Stomach smooth muscle (tissue), 2 donors: ENCODE results near the gene TMEM80.

Experiments used
- H3K27ac ChIP-seq: one replicate; pipeline ENCODE4 v1.7.0; 2013; ENCODE audit warnings: mild to moderate bottlenecking, low read length, inconsistent platforms
- H3K27me3 ChIP-seq, 2 donors: one replicate each; pipeline ENCODE4 v1.7.0; 2013; ENCODE audit warnings: low read length in 2 of 2; ENCODE audit not compliant: insufficient read depth in 2 of 2, control insufficient read depth in 1 of 2
- H3K36me3 ChIP-seq, 2 donors: one replicate each; pipeline ENCODE4 v1.7.0; 2013; ENCODE audit warnings: low read length in 2 of 2; ENCODE audit not compliant: control insufficient read depth in 2 of 2, insufficient read depth in 2 of 2
- H3K4me1 ChIP-seq: one replicate; pipeline ENCODE4 v1.7.0; 2013; ENCODE audit warnings: low read length; ENCODE audit not compliant: control insufficient read depth, insufficient read depth
- H3K4me3 ChIP-seq, 2 donors: one replicate each; pipeline ENCODE4 v1.7.0; 2013; ENCODE audit warnings: low read length in 2 of 2
- H3K9ac ChIP-seq, 2 donors: one replicate each; pipeline ENCODE4 v1.7.0; 2013; ENCODE audit warnings: low read length in 2 of 2, mild to moderate bottlenecking in 1 of 2
- H3K9me3 ChIP-seq, 2 donors: one replicate each; pipeline ENCODE4 v1.7.0; 2013; ENCODE audit warnings: low read length in 2 of 2; ENCODE audit not compliant: control insufficient read depth in 2 of 2
- donor health status: healthy.
- donor health status: Pancreatic carcinoma.

The TMEM80 gene

GRCh38 chr11:659532-660085, 36.0 kb upstream of the TMEM80 start:
- Histone ChIP-seq H3K4me1 (peaks cover 4% of the 10 kb centered on the region), H3K4me3 (no peak overlapping the region), H3K36me3 (peaks cover 10 to 15% of the 10 kb centered on the region in 2 donors), H3K9me3 (no peaks in the 10 kb centered on the region), H3K9ac (no peak overlapping the region), H3K27ac (no peak overlapping the region), H3K27me3 (no peaks in the 10 kb centered on the region)

- Histone ChIP-seq H3K9ac (no peak overlapping the region), H3K27me3 (no peaks in the 10 kb centered on the region), H3K36me3 (peaks cover 10 to 15% of the 10 kb centered on the region in 2 donors), H3K27ac (no peak overlapping the region), H3K9me3 (no peaks in the 10 kb centered on the region), H3K4me3 (no peak overlapping the region), H3K4me1 (peaks cover 5% of the 10 kb centered on the region)
Measured at GRCh38 chr11:660281-660680, 35.3 kb upstream of the TMEM80 start.

GRCh38 chr11:660681-661444, 34.8 kb upstream of the TMEM80 start:
- H3K4me3 ChIP-seq = no peak overlapping the region
- H3K27me3 ChIP-seq = no peaks in the 10 kb centered on the region
- peaks cover 11% of the 10 kb centered on the region for H3K4me1 ChIP-seq
- H3K9ac ChIP-seq = no peak overlapping the region
- no peak overlapping the region for H3K27ac ChIP-seq
- no peaks in the 10 kb centered on the region for H3K9me3 ChIP-seq
- H3K36me3 ChIP-seq = peaks cover 10 to 19% of the 10 kb centered on the region in 2 donors

GRCh38 chr11:662689-663274, 32.8 kb upstream of the TMEM80 start:
- no peak overlapping the region for H3K27ac ChIP-seq
- H3K9me3 ChIP-seq = no peaks in the 10 kb centered on the region
- no peaks in the 10 kb centered on the region for H3K27me3 ChIP-seq
- peaks cover 10 to 16% of the 10 kb centered on the region in 2 donors for H3K36me3 ChIP-seq
- peaks cover 11% of the 10 kb centered on the region for H3K4me1 ChIP-seq
- no peak overlapping the region for H3K9ac ChIP-seq
- no peak overlapping the region for H3K4me3 ChIP-seq

DNA sequence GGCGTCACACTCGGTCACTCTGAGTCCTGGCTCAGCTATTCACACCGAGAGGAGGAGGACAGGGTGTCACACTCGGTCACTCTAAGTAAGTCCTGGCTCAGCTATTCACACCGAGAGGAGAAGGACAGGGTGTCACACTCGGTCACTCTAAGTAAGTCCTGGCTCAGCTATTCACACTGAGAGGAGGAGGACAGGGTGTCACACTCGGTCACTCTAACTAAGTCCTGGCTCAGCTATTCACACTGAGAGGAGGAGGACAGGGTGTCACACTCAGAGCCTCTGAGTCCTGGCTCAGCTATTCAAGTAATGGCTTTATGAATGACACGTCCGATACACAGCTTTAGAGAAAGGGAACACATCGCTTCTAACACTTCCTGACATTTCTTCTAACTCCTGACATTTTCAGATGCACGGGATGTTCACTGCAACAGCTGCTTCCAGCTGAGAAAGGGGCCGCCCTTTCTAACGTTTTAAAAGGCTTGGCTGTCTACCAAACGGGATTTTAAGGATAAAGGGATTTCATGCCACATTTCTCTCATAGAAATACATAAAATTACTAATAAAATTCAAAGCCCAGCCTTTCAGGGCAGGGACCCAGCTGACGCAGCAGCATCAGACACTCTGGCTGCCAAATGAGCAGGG, 30.4 kb upstream of the TMEM80 start:
- peaks cover 3 to 12% of the 10 kb centered on the region in 2 donors for H3K36me3 ChIP-seq
- H3K9ac ChIP-seq = no peak overlapping the region
- peak overlapping the region; percentile 41 for H3K27ac ChIP-seq

GRCh38 chr11:665704-666281, 29.8 kb upstream of the TMEM80 start:
- Histone ChIP-seq H3K27ac (peak overlapping the region; percentile 41), H3K4me1 (peaks cover 11% of the 10 kb centered on the region), H3K9ac (peak overlapping the region in 1 of 2 donors; percentile 47), H3K9me3 (no peaks in the 10 kb centered on the region), H3K36me3 (peaks cover 3 to 10% of the 10 kb centered on the region in 2 donors), H3K27me3 (no peaks in the 10 kb centered on the region), H3K4me3 (peak overlapping the region in 1 of 2 donors; percentile 29)

More for the DNA sequence above, 30.4 kb upstream of the TMEM80 start:
- no peaks in the 10 kb centered on the region for H3K9me3 ChIP-seq
- H3K4me3 ChIP-seq = peak overlapping the region in 1 of 2 donors; percentile 29
- H3K4me1 ChIP-seq = peaks cover 11% of the 10 kb centered on the region
- H3K27me3 ChIP-seq = no peaks in the 10 kb centered on the region

DNA sequence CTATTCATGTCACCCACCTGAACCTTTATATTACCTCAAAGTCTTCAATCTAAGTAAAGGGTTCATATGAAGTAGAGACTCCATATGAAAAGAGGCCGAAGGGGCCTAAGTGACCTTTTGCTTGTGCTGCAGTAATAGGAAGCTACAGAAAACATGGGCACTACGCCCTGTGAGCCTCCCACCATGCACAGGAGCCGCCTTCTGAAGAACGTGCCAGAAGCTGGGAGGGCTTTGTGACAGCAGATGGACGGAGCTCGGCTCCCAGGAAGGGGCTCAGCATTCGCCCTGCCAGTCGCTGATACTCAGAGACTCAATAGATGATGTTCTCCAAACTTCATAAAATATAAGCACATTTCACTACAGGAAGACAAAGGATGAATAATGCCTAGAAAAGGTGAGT, 21.8 kb upstream of the TMEM80 start:
- Histone ChIP-seq H3K9ac (no peak overlapping the region), H3K9me3 (no peaks in the 10 kb centered on the region), H3K27me3 (no peaks in the 10 kb centered on the region), H3K4me1 (no peaks in the 10 kb centered on the region), H3K27ac (no peak overlapping the region), H3K36me3 (peaks cover 17 to 20% of the 10 kb centered on the region in 2 donors), H3K4me3 (no peak overlapping the region)

DNA sequence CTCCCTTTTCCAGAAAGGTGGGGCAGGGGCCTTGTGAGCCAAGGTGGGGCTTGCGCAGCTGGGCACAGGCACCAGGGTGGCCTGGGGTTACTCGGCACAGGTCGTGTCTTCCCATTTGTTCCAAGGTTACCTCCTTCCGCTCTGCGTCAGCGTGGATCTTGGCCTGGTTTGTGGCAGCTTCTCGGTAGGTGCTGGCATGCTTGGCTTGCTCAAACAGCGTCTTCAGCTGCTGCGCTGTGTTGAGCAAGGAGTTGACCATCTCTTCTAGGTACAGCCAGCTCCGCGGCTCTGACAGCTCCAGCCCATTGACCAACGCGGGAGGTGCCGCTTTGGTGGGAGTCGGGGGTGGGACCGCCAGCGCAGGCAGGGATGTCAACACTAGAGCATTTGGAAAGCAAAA, 21.2 kb upstream of the TMEM80 start:
- peaks cover 18 to 22% of the 10 kb centered on the region in 2 donors for H3K36me3 ChIP-seq
- H3K4me1 ChIP-seq = no peaks in the 10 kb centered on the region
- H3K27ac ChIP-seq = no peak overlapping the region
- no peaks in the 10 kb centered on the region for H3K27me3 ChIP-seq
- H3K9ac ChIP-seq = no peak overlapping the region
- H3K4me3 ChIP-seq = no peak overlapping the region
- H3K9me3 ChIP-seq = no peaks in the 10 kb centered on the region

GRCh38 chr11:678297-678696, 17.3 kb upstream of the TMEM80 start:
- no peaks in the 10 kb centered on the region for H3K4me1 ChIP-seq
- H3K27ac ChIP-seq = no peak overlapping the region
- no peak overlapping the region for H3K4me3 ChIP-seq
- no peaks in the 10 kb centered on the region for H3K9me3 ChIP-seq
- H3K9ac ChIP-seq = no peak overlapping the region
- no peaks in the 10 kb centered on the region for H3K27me3 ChIP-seq
- peaks cover 17 to 31% of the 10 kb centered on the region in 2 donors for H3K36me3 ChIP-seq
